GM18870 (cell line): ENCODE results near the gene LEKR1.

Experiments used
- ATAC-seq: cut with Tn5 transposase; IDR thresholded peaks from one replicate; pipeline ENCODE4 v1.9.1; 2021; ENCODE audit warnings: moderate library complexity; ENCODE audit not compliant: unreplicated experiment

Gene LEKR1

DNA sequence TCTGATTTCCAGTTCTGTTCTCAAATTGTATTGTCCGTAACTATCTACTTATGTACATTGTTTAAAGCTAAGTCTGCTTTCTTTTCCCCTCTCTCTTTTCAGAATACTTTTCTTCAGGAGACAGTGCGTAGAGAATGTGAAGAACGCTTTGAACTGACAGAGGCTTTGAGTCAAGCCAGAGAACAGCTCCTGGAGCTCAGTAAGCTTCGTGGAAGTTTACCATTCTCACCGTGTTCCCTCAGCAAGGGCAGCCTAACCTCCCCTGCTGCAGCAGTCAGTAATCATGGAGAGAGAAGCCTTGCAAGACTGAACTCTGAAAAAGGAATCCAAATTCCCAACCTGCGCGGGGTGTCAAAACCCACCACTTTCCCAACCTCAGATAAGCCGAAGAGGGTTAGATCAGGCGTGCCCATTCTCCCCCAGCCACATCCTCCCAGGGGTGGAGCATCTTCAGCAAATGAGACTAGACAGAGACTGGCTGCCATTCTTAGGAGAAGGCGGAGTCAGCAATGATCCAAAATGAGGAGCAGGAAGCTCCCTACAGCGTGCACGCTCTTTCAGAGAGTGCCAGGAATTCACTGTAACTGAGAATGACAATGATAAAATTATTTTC lies 219.2 kb downstream of the LEKR1 start:
- no peak for ATAC-seq

DNA sequence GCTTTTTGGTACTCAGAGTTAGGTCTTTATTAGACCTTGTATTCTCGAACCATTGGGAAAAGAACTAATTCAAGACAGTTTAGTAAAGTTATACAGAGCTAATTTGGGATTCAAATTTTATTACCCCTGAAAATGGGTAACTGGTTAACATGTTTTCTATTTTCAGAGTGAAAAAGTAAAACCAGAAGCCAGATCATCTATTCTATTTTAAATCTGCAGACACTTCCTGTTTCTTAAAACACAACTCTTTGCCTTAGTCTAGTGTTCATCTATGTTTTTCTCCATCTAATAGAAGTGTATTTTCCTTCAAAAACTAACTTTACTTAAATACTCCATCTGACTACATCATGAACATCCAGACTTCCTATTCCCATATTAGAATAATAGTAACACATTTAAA lies 220.4 kb downstream of the LEKR1 start:
- ATAC-seq, result no peak

DNA sequence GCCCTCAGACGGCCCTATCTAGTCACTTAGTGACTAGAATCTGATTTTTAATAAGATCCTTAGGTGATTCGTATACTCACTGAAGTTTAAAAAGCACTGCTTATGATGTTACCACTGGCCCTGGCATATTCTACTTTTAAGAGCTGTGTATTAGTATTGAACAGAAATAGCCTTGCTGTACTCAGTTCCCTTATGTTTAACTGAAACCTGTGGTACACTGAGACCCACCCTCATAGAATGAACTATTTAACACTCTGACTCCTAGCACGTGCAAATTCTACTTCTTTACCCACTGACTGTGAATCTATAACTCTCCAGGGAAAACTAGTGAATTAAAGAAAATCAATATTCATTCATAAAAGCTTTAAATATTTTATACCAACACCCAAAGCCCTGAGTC lies 224.9 kb downstream of the LEKR1 start:
- no peak for ATAC-seq

DNA sequence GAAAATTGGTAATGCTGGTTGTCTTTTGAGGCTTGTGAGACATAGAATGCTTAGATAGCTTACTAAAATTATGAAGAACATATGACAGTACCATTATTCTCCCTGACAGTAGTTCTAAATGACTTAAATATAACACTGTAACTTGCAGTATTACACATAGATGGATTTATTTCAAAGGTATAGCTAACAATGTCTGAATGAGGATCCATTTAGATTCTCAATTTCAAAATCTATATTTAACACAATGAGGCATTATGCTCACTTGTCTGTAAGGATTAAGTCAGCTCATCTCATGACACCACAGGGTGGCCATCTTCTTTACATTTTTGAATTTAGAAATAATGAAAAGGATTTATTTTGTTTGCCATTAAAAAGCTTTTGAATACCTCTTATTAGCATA lies 225.4 kb downstream of the LEKR1 start:
- ATAC-seq, result no peak

DNA sequence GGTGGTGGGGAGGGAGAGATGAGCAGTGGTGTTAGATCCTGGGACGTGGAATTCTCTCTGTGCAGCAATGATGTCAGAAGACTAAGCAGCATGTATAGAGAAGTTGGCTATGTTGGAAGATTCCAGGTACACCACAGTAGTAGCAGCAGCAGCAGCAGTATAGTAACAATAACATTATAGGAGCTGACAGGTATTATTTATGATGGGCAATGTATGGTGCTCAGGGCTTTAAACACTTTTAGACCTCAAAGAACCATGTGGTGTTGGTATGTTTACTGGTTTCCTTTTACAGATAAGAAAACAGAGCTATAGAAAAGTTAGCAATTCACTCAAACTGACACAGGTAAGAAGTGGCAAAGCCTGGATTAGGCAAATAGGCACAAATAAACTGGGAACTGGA lies 229.9 kb downstream of the LEKR1 start:
- ATAC-seq, result no peak

DNA sequence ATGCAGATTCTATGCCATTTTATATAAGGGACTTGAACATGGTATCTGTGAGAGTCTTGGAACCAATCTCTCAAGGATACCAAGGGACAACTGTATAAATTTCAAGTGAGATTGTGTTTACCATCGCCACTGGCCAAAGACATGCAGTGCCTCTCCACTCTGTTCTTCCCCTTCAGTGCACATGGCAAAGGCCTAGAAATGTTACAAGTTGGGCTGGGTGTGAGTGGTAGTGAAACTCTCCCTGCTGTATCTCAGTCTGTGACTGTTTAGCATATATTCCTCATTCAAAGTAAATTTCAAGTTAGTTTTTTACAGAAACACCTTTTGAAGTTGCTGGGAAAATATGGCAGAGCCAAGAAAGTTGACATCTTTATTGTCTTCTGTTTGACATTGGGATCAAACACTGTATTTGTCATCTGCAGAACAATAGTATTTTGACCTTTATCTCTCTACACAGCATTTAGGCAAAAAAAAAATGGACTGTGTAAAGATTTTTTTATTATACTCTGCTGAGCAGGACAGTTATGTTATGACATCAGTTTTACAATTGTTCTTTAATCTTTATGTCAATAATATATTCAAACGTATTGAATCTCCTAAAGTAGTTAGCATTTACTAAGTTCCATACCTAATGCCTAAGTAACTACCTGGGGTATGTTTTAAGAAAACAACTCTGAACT lies 232.4 kb downstream of the LEKR1 start:
- ATAC-seq, result no peak

DNA sequence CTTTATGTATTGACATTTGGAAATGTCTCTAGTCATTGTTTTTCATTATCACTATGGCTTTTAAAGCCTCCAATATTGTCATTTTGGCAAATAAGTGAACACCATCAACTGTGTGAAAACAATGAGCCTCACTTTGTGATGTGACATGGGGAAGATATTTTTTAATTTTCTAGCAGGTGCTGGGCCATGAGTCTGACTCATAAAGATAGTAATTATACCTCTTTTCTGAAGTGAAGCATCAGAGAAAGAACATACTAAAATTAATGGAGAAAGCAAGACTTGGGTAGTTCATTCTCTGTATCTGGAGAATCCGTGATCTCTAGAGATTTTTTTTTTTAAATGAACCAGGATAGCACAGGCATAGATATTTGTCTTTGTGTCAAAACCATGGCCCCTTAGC lies 233.0 kb downstream of the LEKR1 start:
- ATAC-seq, result peak; percentile 51

DNA sequence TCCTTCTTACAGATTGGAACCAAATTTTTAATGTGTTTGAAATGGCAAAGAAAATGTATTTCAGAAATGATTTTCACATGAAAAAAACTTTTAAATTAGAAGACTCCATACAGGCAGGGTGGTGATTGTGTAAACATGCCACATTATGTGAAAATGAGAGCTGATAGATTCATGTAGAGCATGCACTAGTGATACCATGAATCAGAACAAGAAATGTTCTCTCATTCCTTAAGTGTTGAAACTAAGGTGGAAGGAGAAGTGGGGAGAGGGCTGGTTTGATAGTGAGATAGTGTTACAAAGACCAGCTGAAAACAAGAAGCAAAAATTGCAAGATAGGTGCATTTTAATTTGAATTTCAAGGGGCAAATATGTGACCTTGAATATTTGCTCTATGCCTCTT lies 233.5 kb downstream of the LEKR1 start:
- peak; percentile 81 for ATAC-seq

DNA sequence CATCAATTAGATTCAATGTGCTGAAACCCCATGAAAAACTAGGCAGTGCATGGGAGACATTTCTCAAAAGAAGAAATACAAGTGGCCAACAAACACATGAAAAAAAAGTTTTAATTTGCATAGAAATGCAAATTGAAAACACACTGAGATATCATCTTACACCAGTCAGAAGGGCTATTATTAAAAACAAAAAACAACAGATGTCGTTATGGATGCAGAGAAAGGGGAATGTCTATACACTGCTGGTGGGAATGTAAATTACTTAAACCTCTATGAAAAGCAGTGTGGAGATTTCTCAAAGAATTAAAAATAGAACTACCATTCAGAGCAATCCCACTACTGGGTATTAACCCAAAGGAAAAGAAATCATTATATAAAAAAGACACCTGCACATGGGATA lies 235.1 kb downstream of the LEKR1 start:
- ATAC-seq, result no peak

DNA sequence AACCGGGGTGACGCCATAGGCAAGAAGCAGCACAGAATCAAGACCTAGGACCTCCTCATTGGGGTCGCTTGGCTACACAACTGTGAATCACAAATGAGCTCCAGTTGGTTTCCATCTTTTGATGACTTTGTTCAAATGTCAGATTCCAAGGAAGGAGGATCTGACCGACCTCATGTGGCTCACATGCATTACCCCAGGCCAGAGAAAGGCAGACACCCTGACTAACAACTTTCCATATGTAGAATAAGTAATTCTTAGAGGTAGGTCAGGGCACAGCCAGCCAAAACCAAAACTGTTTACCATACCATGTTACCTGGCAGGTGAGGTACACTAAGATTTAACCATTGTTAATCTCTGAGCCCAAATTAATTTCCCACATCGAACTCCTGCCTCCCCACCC lies 237.3 kb downstream of the LEKR1 start:
- no peak for ATAC-seq

DNA sequence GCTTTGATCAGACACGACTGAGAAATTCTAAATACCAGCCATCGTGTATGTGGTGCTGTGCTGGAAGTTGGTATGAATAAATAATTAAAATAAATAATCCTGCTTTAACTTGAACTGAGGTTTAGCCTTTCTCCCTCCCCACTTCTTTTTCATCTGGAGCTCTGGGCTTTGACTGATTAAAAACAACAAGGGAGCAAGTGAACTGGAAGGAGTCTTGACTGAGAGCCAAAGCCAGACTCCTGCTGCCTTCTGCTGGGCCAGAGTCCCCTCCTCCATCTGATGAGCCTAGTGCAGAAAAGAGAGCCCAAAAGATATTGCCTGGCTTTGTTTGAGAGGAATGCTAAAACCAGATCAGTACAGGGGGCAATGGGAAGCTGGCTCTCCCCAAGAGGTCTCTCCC lies 237.8 kb downstream of the LEKR1 start:
- ATAC-seq, result peak; percentile 2

DNA sequence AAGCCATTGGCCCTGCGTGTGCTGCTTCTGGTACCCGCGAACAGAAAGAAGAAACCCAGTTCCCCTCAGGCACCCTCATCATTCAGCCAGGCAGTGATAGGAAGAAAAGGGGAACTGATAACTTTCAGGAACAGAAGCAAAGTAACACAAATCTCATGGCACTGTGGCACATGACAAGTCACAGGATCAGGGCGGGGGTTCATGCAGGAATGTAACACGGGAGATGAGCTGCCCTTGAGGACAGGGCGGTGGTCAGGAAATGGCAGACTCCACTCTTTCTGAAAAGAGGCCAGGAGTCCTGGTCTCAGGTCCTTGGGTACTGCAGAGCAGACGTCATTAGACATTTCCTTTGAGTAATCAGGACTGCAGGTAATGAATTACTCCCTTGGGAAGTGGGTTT lies 238.2 kb downstream of the LEKR1 start:
- ATAC-seq, result peak; percentile 73

DNA sequence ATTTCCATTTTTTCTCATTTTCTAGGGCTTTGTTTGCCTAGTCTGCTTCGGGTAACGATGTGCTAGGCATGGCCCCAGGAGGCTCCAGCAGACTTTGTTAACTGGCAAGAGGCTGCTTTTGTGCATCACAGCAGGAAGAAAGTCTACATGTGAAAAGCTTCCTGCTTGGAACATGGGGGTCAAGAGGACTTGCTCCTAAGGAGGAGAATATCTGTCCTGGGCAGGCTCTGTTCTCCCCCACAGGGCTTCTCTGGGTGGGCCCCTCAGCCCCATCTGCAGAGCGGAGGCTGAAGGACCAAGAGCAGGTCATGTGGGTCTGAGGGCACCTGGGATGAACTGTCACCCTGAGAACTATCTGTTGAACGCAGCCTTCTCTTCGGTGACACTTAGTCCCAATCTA lies 239.0 kb downstream of the LEKR1 start:
- ATAC-seq, result no peak

DNA sequence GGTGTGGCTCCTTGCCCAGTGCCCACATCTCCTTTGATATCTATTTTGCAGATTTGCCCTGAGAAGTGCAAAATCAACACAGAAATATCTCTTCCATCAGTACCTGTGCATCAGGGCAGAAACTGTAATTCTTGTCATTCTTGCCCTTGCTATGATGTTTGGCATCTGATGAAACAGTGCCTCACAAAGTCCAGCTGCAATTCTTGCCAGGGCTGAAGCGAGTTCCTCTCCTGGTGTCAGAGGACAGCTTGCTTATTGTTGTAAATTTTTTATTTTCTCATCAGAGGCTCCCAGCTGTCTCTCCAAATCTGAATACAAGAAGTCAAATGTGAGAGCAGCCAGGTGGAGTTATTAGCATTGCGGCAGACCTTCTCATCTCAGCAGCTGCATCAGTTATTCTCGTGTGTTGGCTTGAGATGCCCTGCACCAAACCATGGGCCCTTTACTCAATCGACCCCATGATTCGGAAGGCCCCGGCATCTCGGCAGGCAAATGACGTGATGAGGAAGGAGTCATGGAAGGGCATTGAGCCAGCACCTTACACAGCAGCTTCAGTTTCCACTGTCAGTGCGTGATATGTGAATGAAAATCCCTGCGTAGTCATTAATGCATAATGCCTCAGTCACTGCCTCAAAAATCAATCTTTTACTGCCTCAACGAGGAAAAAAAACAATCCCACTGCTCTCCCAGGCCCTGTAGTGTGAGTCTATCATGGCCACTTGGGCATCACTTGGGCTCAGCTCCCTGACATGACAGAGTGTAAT lies 240.4 kb downstream of the LEKR1 start:
- no peak for ATAC-seq

DNA sequence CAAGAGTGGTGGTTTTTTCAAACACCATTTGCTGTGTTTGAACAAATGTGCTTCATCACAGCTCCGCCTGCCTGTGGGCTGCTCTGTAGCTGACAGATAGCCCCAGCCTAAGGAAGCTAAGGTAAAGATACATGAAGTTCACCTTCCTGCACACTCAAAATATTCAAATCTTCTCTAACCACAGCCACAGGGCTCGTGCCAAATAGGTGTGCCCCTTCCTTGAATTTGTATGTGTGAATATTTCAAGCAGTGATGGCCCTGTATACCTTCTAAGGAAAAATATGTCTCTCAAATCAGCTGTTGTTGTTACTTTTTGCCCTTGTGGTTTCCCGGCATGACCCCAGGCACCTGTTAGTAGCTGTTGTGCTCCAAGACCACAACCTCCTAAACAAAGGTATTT lies 241.0 kb downstream of the LEKR1 start:
- no peak for ATAC-seq

DNA sequence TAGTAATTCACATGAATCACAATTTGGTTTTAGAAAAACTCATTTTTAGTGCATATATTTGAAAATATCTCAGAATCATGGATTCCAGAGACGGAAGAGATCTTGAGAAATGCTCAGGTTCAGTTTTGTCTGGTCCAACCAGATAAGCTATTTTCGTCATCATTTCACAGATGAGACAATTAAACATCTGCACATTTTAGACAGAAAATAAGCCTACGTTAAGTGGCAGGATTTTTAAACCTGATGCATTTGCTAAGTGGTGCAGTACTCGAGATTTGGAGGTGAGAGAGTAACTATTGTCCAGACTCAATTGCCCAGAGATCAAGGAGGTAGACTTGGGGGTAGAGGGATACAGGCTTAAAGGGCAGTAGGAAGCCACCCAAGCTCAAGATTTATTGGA lies 243.3 kb downstream of the LEKR1 start:
- no peak for ATAC-seq

DNA sequence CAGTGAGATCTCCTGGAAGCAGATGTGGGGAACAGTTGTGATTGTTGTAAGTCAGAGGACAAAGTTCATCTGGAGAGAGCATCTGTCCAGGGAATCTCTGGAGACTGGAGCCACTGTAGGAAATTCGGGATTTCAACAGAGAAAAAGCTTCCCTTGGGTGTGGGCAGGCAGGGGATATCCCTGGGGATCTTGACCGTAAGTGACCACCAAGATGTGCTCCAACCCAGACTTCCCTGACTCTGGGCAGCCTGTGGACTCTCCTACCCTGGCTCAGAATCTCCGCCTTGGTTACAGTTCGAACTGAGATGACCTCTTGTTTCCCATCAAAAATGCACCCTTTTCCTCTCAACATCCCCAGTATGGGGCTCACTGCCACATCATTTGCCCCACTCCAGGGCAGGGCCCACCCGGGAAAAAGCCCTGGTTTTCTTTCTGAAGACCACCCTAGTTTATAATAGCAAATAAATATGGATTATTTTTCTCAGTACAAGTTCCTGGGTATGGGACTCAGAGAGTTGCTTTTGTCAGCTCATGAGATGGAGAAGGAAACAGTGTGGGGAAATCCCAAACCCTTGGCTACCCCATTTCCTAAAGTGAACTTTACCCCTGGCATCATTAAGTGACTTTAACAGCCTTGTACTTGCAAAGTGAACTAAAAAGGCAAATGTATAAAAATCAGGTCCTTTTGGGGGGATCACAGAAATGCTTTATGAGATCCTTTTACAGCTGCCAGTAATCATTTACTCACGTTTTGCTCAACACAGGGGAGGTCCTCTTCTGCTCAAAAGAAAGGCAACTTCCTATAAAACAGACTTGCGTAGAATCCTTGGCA lies 243.9 kb downstream of the LEKR1 start:
- ATAC-seq, result no peak

DNA sequence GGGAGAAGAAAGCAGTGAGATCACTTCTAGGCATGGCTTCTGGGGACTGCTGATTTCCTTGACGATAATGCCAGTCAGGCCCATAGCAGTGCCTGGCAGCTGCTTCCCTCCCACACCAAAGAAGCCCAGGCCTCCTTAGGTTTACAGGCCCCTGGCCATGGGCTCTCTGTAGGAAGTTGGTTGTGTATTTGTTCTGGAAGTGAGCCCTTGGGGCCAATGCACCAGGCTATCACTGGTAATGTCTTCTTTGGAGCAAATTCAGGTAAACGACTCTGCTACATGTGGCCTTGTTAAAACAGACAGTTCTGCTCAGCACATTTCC lies 244.5 kb downstream of the LEKR1 start:
- ATAC-seq, result no peak

DNA sequence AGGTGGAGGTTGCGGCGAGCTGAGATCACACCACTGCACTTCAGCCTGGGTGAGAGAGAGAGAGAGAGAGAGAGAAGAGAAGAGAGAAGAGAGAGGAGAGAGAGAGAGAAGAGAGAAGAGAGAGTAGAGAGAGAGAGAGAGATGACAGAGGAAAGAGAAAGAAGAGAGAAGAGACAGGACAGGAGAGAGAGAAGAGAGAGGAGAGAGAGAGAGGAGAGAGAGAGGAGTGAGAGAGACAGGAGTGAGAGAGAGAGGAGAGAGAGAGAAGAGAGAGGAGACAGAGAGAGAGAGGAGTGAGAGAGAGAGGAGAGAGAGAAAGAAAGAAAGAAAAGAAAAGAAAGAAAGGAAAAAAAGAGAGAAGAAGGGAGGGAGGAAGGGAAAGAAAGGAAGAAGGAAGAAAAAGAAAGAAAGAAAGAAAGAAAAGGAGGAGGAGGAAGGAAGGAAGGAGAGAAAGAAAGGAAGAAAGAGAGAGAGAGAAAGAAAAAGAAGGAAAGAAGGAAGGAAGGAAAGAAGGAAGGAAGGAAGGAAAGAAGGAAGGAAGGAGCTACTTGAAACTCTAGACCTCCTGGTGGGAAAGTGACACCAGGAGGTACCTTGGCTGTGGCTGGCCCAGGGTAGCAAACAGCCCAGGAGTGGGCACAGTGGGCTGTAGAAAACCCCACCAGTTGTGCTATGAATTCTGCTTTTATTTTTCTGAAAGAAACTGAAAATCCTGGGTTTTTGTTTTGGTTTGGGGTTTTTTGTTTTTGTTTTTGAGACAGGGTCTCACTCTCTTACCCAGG lies 245.8 kb downstream of the LEKR1 start:
- no peak for ATAC-seq

DNA sequence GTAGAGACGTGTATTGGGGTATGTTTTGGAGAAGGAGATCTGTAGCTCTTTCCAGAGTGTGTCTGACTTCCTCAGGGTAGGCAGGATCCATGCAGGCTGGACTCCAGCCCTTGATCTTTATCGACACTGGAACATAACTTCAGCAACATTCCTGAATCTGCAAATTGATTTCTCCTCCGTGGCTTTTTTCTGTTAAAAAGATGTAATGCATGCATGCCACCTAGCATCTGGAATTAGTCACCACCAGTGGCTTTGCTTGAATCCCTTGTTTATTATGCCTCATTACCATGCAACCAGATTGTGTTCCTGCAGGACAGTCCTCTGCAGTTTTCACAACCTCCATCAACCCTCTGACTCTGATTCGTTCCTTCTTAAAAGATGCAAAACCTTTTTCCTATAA lies 247.7 kb downstream of the LEKR1 start:
- ATAC-seq, result no peak

DNA sequence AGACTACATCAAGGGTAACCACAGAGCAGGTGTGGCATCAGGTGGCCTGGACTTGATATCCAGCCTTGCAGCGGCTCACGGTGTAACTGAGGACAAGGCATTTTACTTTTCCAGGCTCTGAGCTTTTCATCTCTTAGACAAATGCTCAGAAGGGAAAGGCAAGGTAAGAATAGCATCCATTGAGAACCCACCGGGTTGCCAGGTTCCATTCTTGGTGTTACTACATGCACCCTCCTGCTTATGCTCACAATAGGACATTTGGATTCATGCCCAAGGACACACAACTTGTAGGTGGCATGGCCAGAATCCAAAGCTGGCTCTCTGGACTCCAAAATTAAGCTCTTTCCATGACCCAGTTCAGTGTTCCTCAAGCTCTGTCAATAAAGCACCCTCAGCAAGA lies 248.3 kb downstream of the LEKR1 start:
- ATAC-seq, result no peak
